ENCODE data around the gene TICRR.
A peak's percentile ranks its signal among the peaks of the same experiment; 100 is the strongest.

TICRR gene

DNA sequence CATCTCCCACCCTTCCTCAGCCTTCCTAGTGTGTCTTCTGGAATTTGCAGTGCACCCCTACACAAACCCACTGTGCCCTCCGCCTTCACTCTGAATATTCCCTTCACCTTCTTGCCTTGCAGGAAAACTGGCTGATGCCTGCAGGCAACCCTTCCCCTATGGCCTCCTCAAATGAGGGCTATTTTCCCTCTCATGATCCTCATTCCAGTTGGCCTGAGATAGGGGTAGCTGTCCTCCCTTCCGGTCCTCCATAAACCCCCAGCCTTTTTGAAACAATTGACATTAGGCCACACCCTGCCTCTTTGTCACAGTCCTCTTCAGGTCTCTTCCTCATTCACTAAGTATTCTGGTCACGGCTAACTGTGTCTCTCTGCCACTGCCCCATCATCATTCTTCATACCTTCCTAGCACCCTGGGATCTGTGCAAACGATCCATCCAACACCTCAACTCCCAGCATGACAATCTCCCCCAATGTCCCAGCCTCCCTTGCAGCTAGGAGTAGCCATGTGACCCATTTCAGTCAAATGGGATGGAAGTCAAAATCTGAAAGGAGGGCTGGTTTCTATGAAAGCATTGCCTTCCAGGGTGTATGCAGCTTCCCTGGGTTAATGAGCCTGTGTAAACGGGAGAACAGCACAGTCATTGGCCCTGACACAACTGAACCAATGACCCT lies 8.5 kb upstream of the TICRR start:
- H2BK12ac ChIP-seq (ENCODE audit: low read length), result no peak overlapping the region
- H3K18ac ChIP-seq (ENCODE audit: low read length), result no peak overlapping the region
- H3K9ac ChIP-seq (ENCODE audit: low read length), result no peak overlapping the region
- H3K79me2 ChIP-seq (ENCODE audit: control insufficient read depth, insufficient read depth, low read length, poor library complexity), result no peaks in the 10 kb centered on the region
- peak; percentile 93 to 96 for DNase-seq
- no peak overlapping the region for H3K4ac ChIP-seq (ENCODE audit: low read depth, low read length)
- no peaks in the 10 kb centered on the region for H3K27me3 ChIP-seq (ENCODE audit: insufficient read depth, low read length)
- WGBS (ENCODE audit: extremely low coverage, insufficient coverage, insufficient read length), result no CpG with 5 or more reads among the region's 5 CpGs
- H3K4me2 ChIP-seq (ENCODE audit: low read length), result peak overlapping the region; percentile 44
- no peak overlapping the region for H2AK5ac ChIP-seq (ENCODE audit: low read length)
- H3K4me1 ChIP-seq (ENCODE audit: control insufficient read depth in 1 of 2, insufficient read depth in 2 of 2, low read length in 2 of 2), result peaks cover 0 to 4% of the 10 kb centered on the region in 2 experiments
- no peak overlapping the region for H3K14ac ChIP-seq (ENCODE audit: low read length)
- no peak overlapping the region for H3K23ac ChIP-seq (ENCODE audit: low read length)
- no peak overlapping the region for H2BK5ac ChIP-seq (ENCODE audit: low read depth, low read length, poor library complexity)
- no peak overlapping the region for H4K12ac ChIP-seq (ENCODE audit: low read depth, low read length)
- H3K79me1 ChIP-seq (ENCODE audit: low read length), result peaks cover 3% of the 10 kb centered on the region
- no peak overlapping the region for H3K4me3 ChIP-seq (ENCODE audit: low read depth, low read length)
- peak overlapping the region; percentile 46 for H4K91ac ChIP-seq (ENCODE audit: low read depth, low read length)
- H3K36me3 ChIP-seq (ENCODE audit: control insufficient read depth in 1 of 2, insufficient read depth in 2 of 2, low read length in 2 of 2), result no peaks in the 10 kb centered on the region
- peak overlapping the region; percentile 23 for H3K27ac ChIP-seq (ENCODE audit: low read depth, low read length)
- H2AFZ ChIP-seq (ENCODE audit: insufficient read depth, low read length, poor library complexity), result no peak overlapping the region
- H3K9me3 ChIP-seq (ENCODE audit: insufficient read depth, low read depth, low read length), result no peaks in the 10 kb centered on the region
- H2BK120ac ChIP-seq (ENCODE audit: insufficient read depth, low read length, poor library complexity), result no peak overlapping the region
- no peak overlapping the region for H4K8ac ChIP-seq (ENCODE audit: low read depth, low read length)

DNA sequence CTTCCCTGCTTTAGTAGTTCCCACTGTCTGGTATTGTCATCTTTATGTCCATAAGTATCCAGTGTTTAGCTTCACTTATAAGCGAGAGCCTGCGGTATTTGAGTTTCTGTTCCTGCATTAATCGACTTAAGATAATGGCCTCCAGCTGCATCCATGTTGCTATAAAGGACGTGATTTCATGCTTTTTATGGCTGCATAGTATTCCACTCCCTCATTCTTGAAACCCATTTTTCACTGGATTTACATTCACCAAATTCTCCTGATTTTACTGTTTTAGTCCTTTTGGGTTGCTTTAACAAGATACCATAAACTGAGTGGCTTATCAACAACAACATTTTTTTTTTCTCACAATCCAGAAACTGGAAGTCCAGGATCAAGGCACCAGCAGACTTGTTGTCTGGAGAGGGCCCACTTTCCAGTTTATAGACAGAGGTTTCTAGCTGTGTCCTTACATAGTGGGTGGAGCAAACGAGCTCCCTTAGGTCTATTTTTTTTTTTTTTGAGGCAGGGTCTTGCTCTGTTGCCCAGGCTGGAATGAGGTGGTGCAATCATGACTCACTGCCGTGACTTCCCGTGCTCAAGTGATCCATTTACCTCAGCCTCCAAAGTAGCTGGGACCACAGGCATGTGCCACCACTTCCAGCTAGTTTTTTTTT lies 6.1 kb upstream of the TICRR start:
- Histone ChIP-seq H3K14ac (ENCODE audit: low read length) (no peak overlapping the region), H3K4me3 (ENCODE audit: low read depth, low read length) (no peak overlapping the region), H3K9me3 (ENCODE audit: insufficient read depth, low read depth, low read length) (no peaks in the 10 kb centered on the region), H3K23ac (ENCODE audit: low read length) (no peak overlapping the region), H3K36me3 (ENCODE audit: control insufficient read depth in 1 of 2, insufficient read depth in 2 of 2, low read length in 2 of 2) (no peaks in the 10 kb centered on the region), H3K9ac (ENCODE audit: low read length) (no peak overlapping the region), H3K27me3 (ENCODE audit: insufficient read depth, low read length) (no peaks in the 10 kb centered on the region), H3K79me2 (ENCODE audit: control insufficient read depth, insufficient read depth, low read length, poor library complexity) (no peaks in the 10 kb centered on the region), H3K4me1 (ENCODE audit: control insufficient read depth in 1 of 2, insufficient read depth in 2 of 2, low read length in 2 of 2) (peaks cover 0 to 4% of the 10 kb centered on the region in 2 experiments), H2BK5ac (ENCODE audit: low read depth, low read length, poor library complexity) (no peak overlapping the region), H3K27ac (ENCODE audit: low read depth, low read length) (no peak overlapping the region), H2BK12ac (ENCODE audit: low read length) (no peak overlapping the region), H3K4me2 (ENCODE audit: low read length) (no peak overlapping the region), H3K18ac (ENCODE audit: low read length) (no peak overlapping the region), H2BK120ac (ENCODE audit: insufficient read depth, low read length, poor library complexity) (no peak overlapping the region), H4K8ac (ENCODE audit: low read depth, low read length) (no peak overlapping the region), H3K4ac (ENCODE audit: low read depth, low read length) (no peak overlapping the region), H4K91ac (ENCODE audit: low read depth, low read length) (no peak overlapping the region), H2AFZ (ENCODE audit: insufficient read depth, low read length, poor library complexity) (no peak overlapping the region), H4K12ac (ENCODE audit: low read depth, low read length) (no peak overlapping the region), H2AK5ac (ENCODE audit: low read length) (no peak overlapping the region), H3K79me1 (ENCODE audit: low read length) (peaks cover 3% of the 10 kb centered on the region)
- DNase-seq, result peak; percentile 81 to 86
- WGBS (ENCODE audit: extremely low coverage, insufficient coverage, insufficient read length), result no CpG with 5 or more reads among the region's 7 CpGs

DNA sequence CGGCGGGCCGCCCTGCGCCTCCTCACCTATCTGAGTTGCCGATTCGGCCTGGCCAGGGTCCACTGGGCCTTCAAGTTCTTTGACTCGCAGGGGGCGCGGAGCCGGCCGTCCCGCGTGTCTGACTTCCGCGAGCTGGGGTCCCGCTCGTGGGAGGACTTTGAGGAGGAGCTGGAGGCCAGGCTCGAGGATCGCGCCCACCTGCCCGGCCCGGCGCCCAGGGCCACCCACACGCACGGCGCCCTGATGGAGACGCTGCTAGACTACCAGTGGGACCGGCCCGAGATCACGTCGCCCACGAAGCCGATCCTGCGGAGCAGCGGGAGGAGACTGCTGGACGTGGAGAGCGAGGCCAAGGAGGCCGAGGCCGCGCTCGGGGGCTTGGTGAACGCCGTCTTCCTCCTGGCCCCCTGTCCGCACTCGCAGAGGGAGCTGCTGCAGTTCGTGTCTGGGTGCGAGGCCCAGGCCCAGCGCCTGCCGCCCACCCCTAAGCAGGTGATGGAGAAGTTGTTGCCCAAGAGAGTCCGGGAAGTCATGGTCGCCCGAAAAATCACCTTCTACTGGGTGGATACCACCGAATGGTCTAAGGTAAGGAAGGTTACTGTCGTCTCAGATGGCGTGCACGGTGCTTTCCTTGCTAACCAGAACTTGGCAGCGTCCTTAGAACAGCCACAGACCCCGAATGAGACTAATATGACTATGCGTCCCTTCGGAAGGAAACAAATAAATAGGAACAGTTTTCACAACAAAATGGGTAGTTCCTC lies 567 bp downstream of the TICRR start:
- Histone ChIP-seq H3K27me3 (ENCODE audit: insufficient read depth, low read length) (no peaks in the 10 kb centered on the region), H2BK120ac (ENCODE audit: insufficient read depth, low read length, poor library complexity) (peak overlapping the region; percentile 6), H4K12ac (ENCODE audit: low read depth, low read length) (peak overlapping the region; percentile 2), H4K8ac (ENCODE audit: low read depth, low read length) (peak overlapping the region; percentile 59), H2AK5ac (ENCODE audit: low read length) (no peak overlapping the region), H3K79me2 (ENCODE audit: control insufficient read depth, insufficient read depth, low read length, poor library complexity) (peaks cover 19% of the 10 kb centered on the region), H3K9me3 (ENCODE audit: insufficient read depth, low read depth, low read length) (peaks cover 2% of the 10 kb centered on the region), H3K36me3 (ENCODE audit: control insufficient read depth in 1 of 2, insufficient read depth in 2 of 2, low read length in 2 of 2) (peaks cover 0 to 2% of the 10 kb centered on the region in 2 experiments), H3K4me3 (ENCODE audit: low read depth, low read length) (peak overlapping the region; percentile 91), H2AFZ (ENCODE audit: insufficient read depth, low read length, poor library complexity) (peak overlapping the region; percentile 82), H3K4ac (ENCODE audit: low read depth, low read length) (peak overlapping the region; percentile 48), H3K79me1 (ENCODE audit: low read length) (peaks cover 4% of the 10 kb centered on the region), H3K14ac (ENCODE audit: low read length) (peak overlapping the region; percentile 83), H2BK5ac (ENCODE audit: low read depth, low read length, poor library complexity) (peak overlapping the region; percentile 36), H3K4me1 (ENCODE audit: control insufficient read depth in 1 of 2, insufficient read depth in 2 of 2, low read length in 2 of 2) (peaks cover 7 to 8% of the 10 kb centered on the region in 2 experiments), H3K23ac (ENCODE audit: low read length) (no peak overlapping the region), H2BK12ac (ENCODE audit: low read length) (no peak overlapping the region), H3K9ac (ENCODE audit: low read length) (peak overlapping the region; percentile 87), H3K18ac (ENCODE audit: low read length) (peak overlapping the region; percentile 87), H3K27ac (ENCODE audit: low read depth, low read length) (peak overlapping the region; percentile 6), H4K91ac (ENCODE audit: low read depth, low read length) (peak overlapping the region; percentile 22), H3K4me2 (ENCODE audit: low read length) (peak overlapping the region; percentile 94)
- no peak for DNase-seq
- WGBS (ENCODE audit: extremely low coverage, insufficient coverage, insufficient read length), result no CpG with 5 or more reads among the region's 60 CpGs

DNA sequence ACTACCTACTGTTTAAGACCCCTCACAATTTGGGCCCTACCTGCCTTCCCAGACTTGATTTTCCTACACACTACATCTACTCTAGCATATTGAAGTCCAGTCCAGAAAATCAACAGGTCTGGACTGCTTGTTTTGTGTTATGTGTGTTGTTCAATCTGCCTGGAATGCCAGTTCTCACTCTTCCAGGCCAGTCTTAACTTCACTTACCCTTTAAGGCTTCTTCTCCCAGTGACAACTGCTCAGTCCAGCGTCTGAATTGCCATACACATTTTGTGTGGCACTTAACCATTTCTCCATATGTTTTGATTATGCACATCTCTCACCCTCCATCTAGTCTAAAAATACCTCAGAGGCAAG lies 1.1 kb downstream of the TICRR start:
- no peak overlapping the region for H3K14ac ChIP-seq (ENCODE audit: low read length)
- no peak overlapping the region for H3K23ac ChIP-seq (ENCODE audit: low read length)
- peaks cover 2% of the 10 kb centered on the region for H3K9me3 ChIP-seq (ENCODE audit: insufficient read depth, low read depth, low read length)
- H3K18ac ChIP-seq (ENCODE audit: low read length), result no peak overlapping the region
- no peak for DNase-seq
- no peak overlapping the region for H4K12ac ChIP-seq (ENCODE audit: low read depth, low read length)
- H3K27me3 ChIP-seq (ENCODE audit: insufficient read depth, low read length), result no peaks in the 10 kb centered on the region
- no CpG with 5 or more reads among the region's 1 CpG for WGBS (ENCODE audit: extremely low coverage, insufficient coverage, insufficient read length)
- H3K4me1 ChIP-seq (ENCODE audit: control insufficient read depth in 1 of 2, insufficient read depth in 2 of 2, low read length in 2 of 2), result peaks cover 7 to 8% of the 10 kb centered on the region in 2 experiments
- H3K4ac ChIP-seq (ENCODE audit: low read depth, low read length), result peak overlapping the region; percentile 48
- H4K8ac ChIP-seq (ENCODE audit: low read depth, low read length), result no peak overlapping the region
- H3K4me2 ChIP-seq (ENCODE audit: low read length), result peak overlapping the region; percentile 94
- peaks cover 0 to 2% of the 10 kb centered on the region in 2 experiments for H3K36me3 ChIP-seq (ENCODE audit: control insufficient read depth in 1 of 2, insufficient read depth in 2 of 2, low read length in 2 of 2)
- H2AK5ac ChIP-seq (ENCODE audit: low read length), result no peak overlapping the region
- H2BK12ac ChIP-seq (ENCODE audit: low read length), result no peak overlapping the region
- H4K91ac ChIP-seq (ENCODE audit: low read depth, low read length), result no peak overlapping the region
- H3K4me3 ChIP-seq (ENCODE audit: low read depth, low read length), result peak overlapping the region; percentile 91
- no peak overlapping the region for H2BK120ac ChIP-seq (ENCODE audit: insufficient read depth, low read length, poor library complexity)
- peaks cover 4% of the 10 kb centered on the region for H3K79me1 ChIP-seq (ENCODE audit: low read length)
- H2AFZ ChIP-seq (ENCODE audit: insufficient read depth, low read length, poor library complexity), result no peak overlapping the region
- H3K79me2 ChIP-seq (ENCODE audit: control insufficient read depth, insufficient read depth, low read length, poor library complexity), result peaks cover 19% of the 10 kb centered on the region
- no peak overlapping the region for H3K27ac ChIP-seq (ENCODE audit: low read depth, low read length)
- no peak overlapping the region for H2BK5ac ChIP-seq (ENCODE audit: low read depth, low read length, poor library complexity)
- peak overlapping the region; percentile 87 for H3K9ac ChIP-seq (ENCODE audit: low read length)

Data from trophoblast cell (in vitro differentiated cells and primary cell).